Stomach (tissue), 9 donors: ENCODE measurements around the gene ZDHHC15. TPM values are rescaled to one million over a fixed set of nuclear protein-coding genes. Genes with fewer than 3 reads are reported as not detected.
"Not testable (repeated sequence)": the region's sequence is repeated elsewhere in the genome, so short reads cannot be mapped to it uniquely, and the experiment has no call there.

Experiments
- DNase-seq, 2 donors: peaks; one replicate each; pipeline versions ENCODE4 v3.0.0 to v3.0.0-alpha.2; 2013 to 2019
- H3K27ac ChIP-seq, 5 donors: fragments of 200-600 bp in 4 of 5; sonication (generic) in 4 of 5; one replicate each; pipeline ENCODE4 v1.5.1; 2013 to 2019; ENCODE audit warnings: mild to moderate bottlenecking in 1 of 5, moderate library complexity in 1 of 5
- H3K27me3 ChIP-seq, 3 donors: fragments of 200-600 bp; sonication (generic); one replicate each; pipeline ENCODE4 v1.5.1; 2017 to 2019; ENCODE audit warnings: mixed run types in 1 of 3
- H3K36me3 ChIP-seq, 4 donors: fragments of 200-600 bp; sonication (generic); 1 replicate in 3 of 4; 2 replicates in 1 of 4; pipeline ENCODE4 v1.5.1; 2016 to 2019
- H3K4me1 ChIP-seq, 4 donors: fragments of 200-600 bp; sonication (generic); one replicate each; pipeline ENCODE4 v1.5.1; 2016 to 2019
- H3K4me3 ChIP-seq, 4 donors: fragments of 200-600 bp; sonication (generic) in 3 of 4; one replicate each; pipeline ENCODE4 v1.5.1; 2016 to 2019; ENCODE audit warnings: mild to moderate bottlenecking in 1 of 4
- H3K9me3 ChIP-seq, 4 donors: fragments of 200-600 bp; sonication (generic); one replicate each; pipeline ENCODE4 v1.5.1; 2016 to 2019
- EP300 ChIP-seq: sonication (generic); formaldehyde crosslinking; IDR thresholded peaks from one replicate; pipeline ENCODE4 v1.6.1; 2017; ENCODE audit warnings: antibody characterized with exemption
- POLR2A ChIP-seq, 4 donors: fragments of 450-650 bp; IDR thresholded peaks; one replicate each; pipeline ENCODE4 v1.6.1; 2016; ENCODE audit warnings: antibody characterized with exemption in 4 of 4, control low read depth in 2 of 4, mild to moderate bottlenecking in 1 of 4, moderate library complexity in 1 of 4
- POLR2AphosphoS5 ChIP-seq, 3 donors: sonication (generic); formaldehyde crosslinking; IDR thresholded peaks; one replicate each; pipeline ENCODE4 v1.6.1; 2016; ENCODE audit warnings: antibody characterized with exemption in 3 of 3
- WGBS, 5 donors: extraction: QIAGEN DNeasy Blood & Tissue Kit in 3 of 5; methylation state at CpG; one replicate each; pipeline versions ENCODE4 v1.1.5 to v1.1.7; 2013 to 2018; 5-methylcytosine and 5-hydroxymethylcytosine counted together
- intact Hi-C: fragments of 100-400 bp; cut with DNase I; formaldehyde crosslinking; loops from one replicate; pipeline ENCODE4 v1.15.1; 2023; ENCODE audit warnings: low total_unique reads
- polyA plus RNA-seq, 3 donors: library from polyadenylated mRNA; stranded (reverse); fragments of 200-250 nt; gene quantifications; one replicate each; pipeline ENCODE4 v1.2.3, GENCODE V29; 2013
- total RNA-seq, 5 donors: library from RNA; depleted of rRNA; stranded (reverse); fragments of >200 nt; gene quantifications; one replicate each; pipeline versions ENCODE4 v1.1.0 to v1.2.3, GENCODE V29; 2014 to 2016
- TF ChIP-seq, protein P1 (sequence below), 7 experiments: fragments of 450-650 bp in 4 of 7; fragments of 200-600 bp in 3 of 7; sonication (generic) in 3 of 7; IDR thresholded peaks; one replicate each; pipeline ENCODE4 v1.5.1; 2016 to 2019; ENCODE audit warnings: antibody characterized with exemption in 7 of 7, control low read depth in 2 of 7, mild to moderate bottlenecking in 1 of 7
- donor health status: healthy with polysubstance abuse.
- donor health status: Bipolar disorder and iron deficiency.
- donor health status: healthy.

The ZDHHC15 gene
- total and polyA plus RNA-seq, 8 donors, result 0.12 to 3.9 (median 0.36) TPM; not detected in 2

- intact Hi-C loops, result no loop called here
- Histone ChIP-seq H3K36me3 (no peaks in the 10 kb centered on the region), H3K4me3 (no peak overlapping the region), H3K9me3 (no peaks in the 10 kb centered on the region), H3K27me3 (no peaks in the 10 kb centered on the region), H3K4me1 (no peaks in the 10 kb centered on the region), H3K27ac (no peak overlapping the region)
- TF ChIP-seq EP300 (no peak), POLR2AphosphoS5 (IDR thresholded peaks at IDR 0.05) (no peak), POLR2A (IDR thresholded peaks at IDR 0.05) (no peak)
- TF ChIP-seq, protein P1, sequence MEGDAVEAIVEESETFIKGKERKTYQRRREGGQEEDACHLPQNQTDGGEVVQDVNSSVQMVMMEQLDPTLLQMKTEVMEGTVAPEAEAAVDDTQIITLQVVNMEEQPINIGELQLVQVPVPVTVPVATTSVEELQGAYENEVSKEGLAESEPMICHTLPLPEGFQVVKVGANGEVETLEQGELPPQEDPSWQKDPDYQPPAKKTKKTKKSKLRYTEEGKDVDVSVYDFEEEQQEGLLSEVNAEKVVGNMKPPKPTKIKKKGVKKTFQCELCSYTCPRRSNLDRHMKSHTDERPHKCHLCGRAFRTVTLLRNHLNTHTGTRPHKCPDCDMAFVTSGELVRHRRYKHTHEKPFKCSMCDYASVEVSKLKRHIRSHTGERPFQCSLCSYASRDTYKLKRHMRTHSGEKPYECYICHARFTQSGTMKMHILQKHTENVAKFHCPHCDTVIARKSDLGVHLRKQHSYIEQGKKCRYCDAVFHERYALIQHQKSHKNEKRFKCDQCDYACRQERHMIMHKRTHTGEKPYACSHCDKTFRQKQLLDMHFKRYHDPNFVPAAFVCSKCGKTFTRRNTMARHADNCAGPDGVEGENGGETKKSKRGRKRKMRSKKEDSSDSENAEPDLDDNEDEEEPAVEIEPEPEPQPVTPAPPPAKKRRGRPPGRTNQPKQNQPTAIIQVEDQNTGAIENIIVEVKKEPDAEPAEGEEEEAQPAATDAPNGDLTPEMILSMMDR (IDR thresholded peaks at IDR 0.05), result no peak
- 21 to 42% (median 36%) methylated on average over 2 of the region's 2 CpGs for WGBS, 5 donors
- no peak for DNase-seq
Measured at GRCh38 chrX:75544786-75545185, 21.9 kb upstream of the ZDHHC15 start.

DNA sequence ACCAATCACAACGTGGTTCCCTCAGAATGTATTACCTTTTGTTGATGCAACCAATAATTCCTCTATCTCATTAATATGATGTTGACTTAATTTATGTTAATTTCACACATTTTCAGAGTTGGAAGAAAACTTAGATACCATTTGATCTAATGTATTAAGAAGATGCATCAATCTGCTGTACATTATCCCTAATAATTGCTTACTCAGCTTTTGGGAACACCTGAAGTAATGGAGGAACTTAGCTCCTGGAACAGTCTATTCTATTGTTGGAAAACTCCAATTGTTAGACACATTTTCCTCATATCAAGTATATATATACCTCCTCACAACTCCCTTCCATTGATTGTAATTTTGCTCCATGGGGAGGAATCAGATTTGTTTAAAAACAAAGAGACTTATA is 38.9 kb downstream of the ZDHHC15 start:
- DNase-seq, result no peak
- H3K4me3 ChIP-seq, result no peak overlapping the region
- H3K9me3 ChIP-seq, result peaks cover 0 to 28% (median 13%) of the 10 kb centered on the region in 4 donors
- no peaks in the 10 kb centered on the region for H3K4me1 ChIP-seq
- no peak overlapping the region for H3K27ac ChIP-seq
- TF ChIP-seq POLR2A (IDR thresholded peaks at IDR 0.05), result no peak
- TF ChIP-seq EP300, result no peak
- TF ChIP-seq POLR2AphosphoS5 (IDR thresholded peaks at IDR 0.05), result no peak
- TF ChIP-seq, protein P1 (IDR thresholded peaks at IDR 0.05), result no peak
- H3K27me3 ChIP-seq, result no peaks in the 10 kb centered on the region
- H3K36me3 ChIP-seq, result no peaks in the 10 kb centered on the region
- 28 to 81% (median 58%) methylated on average over 1 of the region's 1 CpG; no CpG with 5 or more reads in 1 of the 5 donors for WGBS, 5 donors
- intact Hi-C loops, result no loop called here

DNA sequence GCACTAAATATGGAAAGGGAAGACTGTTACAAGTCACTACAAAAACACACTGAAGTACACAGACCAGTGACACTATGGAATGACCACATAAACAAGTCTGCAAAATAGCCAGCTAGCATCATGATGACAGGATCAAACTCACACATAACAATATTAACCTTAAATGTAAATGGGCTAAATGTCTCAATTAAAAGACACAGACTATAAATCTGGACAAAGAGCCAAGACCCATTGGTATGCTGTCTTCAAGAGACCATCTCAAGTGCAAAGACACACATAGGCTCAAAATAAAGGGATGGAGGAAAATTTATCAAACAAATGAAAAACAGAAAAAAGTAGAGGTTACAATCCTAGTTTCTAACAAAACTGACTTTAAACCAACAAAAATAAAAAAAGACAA is 61.1 kb downstream of the ZDHHC15 start:
- not testable (repeated sequence) for H3K27ac ChIP-seq

GRCh38 chrX:75421688-75422230 is 101.1 kb downstream of the ZDHHC15 start:
- no peak for DNase-seq
- Histone ChIP-seq H3K4me3 (no peak overlapping the region), H3K27ac (no peak overlapping the region), H3K4me1 (no peaks in the 10 kb centered on the region), H3K36me3 (no peaks in the 10 kb centered on the region), H3K27me3 (no peaks in the 10 kb centered on the region), H3K9me3 (no peaks in the 10 kb centered on the region)
- intact Hi-C loops, result no loop called here
- TF ChIP-seq POLR2A (IDR thresholded peaks at IDR 0.05), result no peak
- no peak for TF ChIP-seq POLR2AphosphoS5 (IDR thresholded peaks at IDR 0.05)
- TF ChIP-seq, protein P1 (IDR thresholded peaks at IDR 0.05), result no peak
- no peak for TF ChIP-seq EP300

More for the DNA sequence above, 61.1 kb downstream of the ZDHHC15 start:
- DNase-seq, H3K27me3 ChIP-seq, H3K36me3 ChIP-seq, intact Hi-C loops, H3K4me3 ChIP-seq, H3K4me1 ChIP-seq: not testable (repeated sequence)
- peaks cover 0 to 62% (median 27%) of the 10 kb centered on the region in 4 donors for H3K9me3 ChIP-seq

GRCh38 chrX:75407153-75407552 is 115.7 kb downstream of the ZDHHC15 start:
- H3K27me3 ChIP-seq, H3K4me1 ChIP-seq, DNase-seq, H3K4me3 ChIP-seq, intact Hi-C loops, H3K27ac ChIP-seq, H3K36me3 ChIP-seq: not testable (repeated sequence)
- peaks cover 0 to 27% (median 12%) of the 10 kb centered on the region in 4 donors for H3K9me3 ChIP-seq
- WGBS, 5 donors, result 94 to 100% (median 96%) methylated on average over 2 to 16 of the region's 24 CpGs; no CpG with 5 or more reads in 1 of the 5 donors
